ENCODE data around the gene MRPL10. TPM values are rescaled to one million over a fixed set of nuclear protein-coding genes. Genes with fewer than 3 reads are reported as not detected.

MRPL10 gene
- total RNA-seq = 26.6 TPM

- intact Hi-C loops (cut with DNase I) = no loop called here
- peak; percentile 96 for DNase-seq (ENCODE audit: low spot score)
- ATAC-seq = peak; percentile 99
These were observed at the start of gene MRPL10, which contains the start of gene LRRC46 for GRCh38 chr17:47831003-47831933. Gene MRPL10, minus strand, starts transcription at chr17:47831541. Its CDS starts 30 bp downstream, at chr17:47831511. Gene LRRC46, plus strand, starts transcription at chr17:47831670. Its CDS starts 320 bp downstream, at chr17:47831990.

- ATAC-seq = no peak
These were observed 48.6 kb upstream of the MRPL10 start for GRCh38 chr17:47879776-47880454.

GRCh38 chr17:47879028-47879585, 47.8 kb upstream of the MRPL10 start:
- intact Hi-C loops (cut with DNase I) = no loop called here
- ATAC-seq = no peak
- no peak for DNase-seq (ENCODE audit: low spot score)

More at GRCh38 chr17:47879776-47880454, 48.6 kb upstream of the MRPL10 start:
- intact Hi-C loops (cut with DNase I) = no loop called here
- DNase-seq (ENCODE audit: low spot score) = no peak

- DNase-seq (ENCODE audit: low spot score) (no peak), ATAC-seq (no peak)
- intact Hi-C loops (cut with DNase I) = no loop called here
These were observed 47.1 kb upstream of the MRPL10 start for GRCh38 chr17:47878203-47879027.

GRCh38 chr17:47877368-47878034, 46.2 kb upstream of the MRPL10 start:
- ATAC-seq = no peak
- DNase-seq (ENCODE audit: low spot score) = no peak
- intact Hi-C loops (cut with DNase I) = no loop called here

GRCh38 chr17:47875011-47875985, 44.0 kb upstream of the MRPL10 start:
- peak; percentile 66 for ATAC-seq
- DNase-seq (ENCODE audit: low spot score) = no peak
- intact Hi-C loops (cut with DNase I) = no loop called here

- ATAC-seq (no peak), DNase-seq (ENCODE audit: low spot score) (no peak)
- intact Hi-C loops (cut with DNase I) = no loop called here
These were observed 42.1 kb upstream of the MRPL10 start for GRCh38 chr17:47873200-47874090.

GRCh38 chr17:47872651-47873161, 41.4 kb upstream of the MRPL10 start:
- ATAC-seq (no peak), DNase-seq (ENCODE audit: low spot score) (no peak)
- intact Hi-C loops (cut with DNase I) = no loop called here

- intact Hi-C loops (cut with DNase I) = no loop called here
- DNase-seq (ENCODE audit: low spot score) (no peak), ATAC-seq (peak; percentile 29)
These were observed 40.8 kb upstream of the MRPL10 start for GRCh38 chr17:47872019-47872650.

GRCh38 chr17:47871048-47871447, 39.7 kb upstream of the MRPL10 start:
- no peak for ATAC-seq
- intact Hi-C loops (cut with DNase I) = no loop called here

GRCh38 chr17:47870056-47870455, 38.7 kb upstream of the MRPL10 start:
- intact Hi-C loops (cut with DNase I) = no loop called here
- ATAC-seq (no peak), DNase-seq (ENCODE audit: low spot score) (no peak)

More at GRCh38 chr17:47871048-47871447, 39.7 kb upstream of the MRPL10 start:
- DNase-seq (ENCODE audit: low spot score) = no peak

- ATAC-seq (no peak), DNase-seq (ENCODE audit: low spot score) (no peak)
- intact Hi-C loops (cut with DNase I) = no loop called here
These were observed 37.8 kb upstream of the MRPL10 start for GRCh38 chr17:47869114-47869513.

GRCh38 chr17:47867813-47868533, 36.6 kb upstream of the MRPL10 start:
- ATAC-seq (no peak), DNase-seq (ENCODE audit: low spot score) (no peak)
- intact Hi-C loops (cut with DNase I) = no loop called here

GRCh38 chr17:47866941-47867340, 35.6 kb upstream of the MRPL10 start:
- no peak for DNase-seq (ENCODE audit: low spot score)
- peak; percentile 54 for ATAC-seq
- intact Hi-C loops (cut with DNase I) = no loop called here

GRCh38 chr17:47864791-47865216, 33.5 kb upstream of the MRPL10 start:
- DNase-seq (ENCODE audit: low spot score) (no peak), ATAC-seq (no peak)
- intact Hi-C loops (cut with DNase I) = no loop called here
